Loucy (cell line): ENCODE measurements around the gene MRAS.

ENCODE experiments used
- H2AFZ ChIP-seq: fragments of 200-600 bp; sonication (generic); 2 replicates; pipeline ENCODE4 v1.6.0; 2016; ENCODE audit warnings: antibody characterized with exemption, mild to moderate bottlenecking, low read length, moderate library complexity
- H3F3A ChIP-seq: fragments of 200-600 bp; 2 replicates; pipeline ENCODE4 v1.6.0; 2016; ENCODE audit warnings: antibody characterized with exemption, low read depth, mild to moderate bottlenecking
- H3K27me3 ChIP-seq: fragments of 200-600 bp; sonication (generic); 2 replicates; pipeline ENCODE4 v1.6.1; 2014; ENCODE audit warnings: low read length, mild to moderate bottlenecking; ENCODE audit not compliant: insufficient read depth, poor library complexity, severe bottlenecking
- H3K36me3 ChIP-seq: fragments of 200-600 bp; sonication (generic); 2 replicates; pipeline ENCODE4 v1.6.1; 2016; ENCODE audit warnings: low read length; ENCODE audit not compliant: insufficient read depth
- H3K4me1 ChIP-seq: fragments of 200-600 bp; sonication (generic); 2 replicates; pipeline ENCODE4 v1.5.1; 2014; ENCODE audit warnings: low read length, mild to moderate bottlenecking; ENCODE audit not compliant: insufficient read depth, poor library complexity, severe bottlenecking
- H3K4me2 ChIP-seq: fragments of 200-600 bp; sonication (generic); 2 replicates; pipeline ENCODE4 v1.6.0; 2014; ENCODE audit warnings: antibody characterized with exemption, low read length, low read depth, mild to moderate bottlenecking; ENCODE audit not compliant: poor library complexity, severe bottlenecking
- H3K4me3 ChIP-seq: fragments of 200-600 bp; sonication (generic); 2 replicates; pipeline ENCODE4 v1.5.1; 2014; ENCODE audit warnings: low read length, mild to moderate bottlenecking, mixed read lengths; ENCODE audit not compliant: poor library complexity, severe bottlenecking
- H3K79me2 ChIP-seq: fragments of 200-600 bp; sonication (generic); 2 replicates; pipeline ENCODE4 v1.6.1; 2014; ENCODE audit warnings: low read length; ENCODE audit not compliant: insufficient read depth
- H3K9ac ChIP-seq: fragments of 200-600 bp; sonication (generic); 2 replicates; pipeline ENCODE4 v1.6.0; 2014; ENCODE audit warnings: mild to moderate bottlenecking, low read depth, low read length, moderate library complexity; ENCODE audit not compliant: poor library complexity, severe bottlenecking
- H3K9me2 ChIP-seq: fragments of 200-600 bp; sonication (generic); replicated peaks from 2 replicates; pipeline ENCODE4 v1.6.1; 2016; ENCODE audit warnings: low read depth, low read length, mixed read lengths
- H3K9me3 ChIP-seq: fragments of 200-600 bp; sonication (generic); 2 replicates; pipeline ENCODE4 v1.6.1; 2014; ENCODE audit warnings: mild to moderate bottlenecking, antibody characterized with exemption, low read length, low read depth; ENCODE audit not compliant: insufficient read depth
- H4K20me1 ChIP-seq: fragments of 200-600 bp; sonication (generic); 2 replicates; pipeline ENCODE4 v1.6.0; 2014; ENCODE audit warnings: antibody characterized with exemption, low read length, mild to moderate bottlenecking; ENCODE audit not compliant: insufficient read depth, poor library complexity, severe bottlenecking
- EZH2phosphoT487 ChIP-seq: fragments of 200-600 bp; IDR thresholded peaks from 2 replicates; pipeline ENCODE4 v1.6.1; 2018; ENCODE audit warnings: antibody characterized with exemption, mild to moderate bottlenecking, moderate library complexity, borderline replicate concordance
- TF ChIP-seq, protein P1 (sequence below): fragments of 200-600 bp; sonication (generic); conservative IDR thresholded peaks from 2 replicates; pipeline ENCODE4 v1.5.1; 2014; ENCODE audit warnings: mild to moderate bottlenecking, antibody characterized with exemption, low read length

Gene MRAS

DNA sequence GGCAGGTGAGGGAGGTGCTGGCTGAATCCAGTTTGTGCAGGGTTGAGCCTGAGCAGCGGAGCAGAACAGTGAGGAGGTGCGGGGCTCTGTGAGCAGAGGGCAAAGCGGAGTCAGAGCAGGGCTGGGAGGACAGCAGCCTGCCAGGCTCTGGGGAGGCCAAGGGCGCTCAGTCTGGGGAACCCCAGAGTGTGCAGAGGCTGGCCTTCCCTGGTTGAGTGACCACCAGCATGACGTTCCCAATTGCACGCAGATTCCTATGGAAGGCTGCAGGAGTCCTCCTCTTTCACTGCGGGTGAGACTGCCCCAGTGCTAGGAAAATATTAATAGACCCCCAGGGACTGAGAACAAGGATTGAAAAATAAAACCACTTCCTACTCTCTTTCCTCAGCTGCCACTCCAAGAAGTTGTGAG lies 13.2 kb downstream of the MRAS start:
- Histone ChIP-seq H3K79me2 (no peaks in the 10 kb centered on the region), H3K9me2 (no peaks in the 10 kb centered on the region), H3K9ac (no peak overlapping the region), H3K36me3 (no peaks in the 10 kb centered on the region), H3K27me3 (no peaks in the 10 kb centered on the region), H3K4me1 (peaks cover 7% of the 10 kb centered on the region), H3K9me3 (no peaks in the 10 kb centered on the region), H3K4me2 (no peak overlapping the region), H3K4me3 (no peak overlapping the region), H3F3A (no peaks in the 10 kb centered on the region), H4K20me1 (no peaks in the 10 kb centered on the region), H2AFZ (no peak overlapping the region)
- TF ChIP-seq EZH2phosphoT487: no peak
- TF ChIP-seq, protein P1, sequence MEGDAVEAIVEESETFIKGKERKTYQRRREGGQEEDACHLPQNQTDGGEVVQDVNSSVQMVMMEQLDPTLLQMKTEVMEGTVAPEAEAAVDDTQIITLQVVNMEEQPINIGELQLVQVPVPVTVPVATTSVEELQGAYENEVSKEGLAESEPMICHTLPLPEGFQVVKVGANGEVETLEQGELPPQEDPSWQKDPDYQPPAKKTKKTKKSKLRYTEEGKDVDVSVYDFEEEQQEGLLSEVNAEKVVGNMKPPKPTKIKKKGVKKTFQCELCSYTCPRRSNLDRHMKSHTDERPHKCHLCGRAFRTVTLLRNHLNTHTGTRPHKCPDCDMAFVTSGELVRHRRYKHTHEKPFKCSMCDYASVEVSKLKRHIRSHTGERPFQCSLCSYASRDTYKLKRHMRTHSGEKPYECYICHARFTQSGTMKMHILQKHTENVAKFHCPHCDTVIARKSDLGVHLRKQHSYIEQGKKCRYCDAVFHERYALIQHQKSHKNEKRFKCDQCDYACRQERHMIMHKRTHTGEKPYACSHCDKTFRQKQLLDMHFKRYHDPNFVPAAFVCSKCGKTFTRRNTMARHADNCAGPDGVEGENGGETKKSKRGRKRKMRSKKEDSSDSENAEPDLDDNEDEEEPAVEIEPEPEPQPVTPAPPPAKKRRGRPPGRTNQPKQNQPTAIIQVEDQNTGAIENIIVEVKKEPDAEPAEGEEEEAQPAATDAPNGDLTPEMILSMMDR: no peak

DNA sequence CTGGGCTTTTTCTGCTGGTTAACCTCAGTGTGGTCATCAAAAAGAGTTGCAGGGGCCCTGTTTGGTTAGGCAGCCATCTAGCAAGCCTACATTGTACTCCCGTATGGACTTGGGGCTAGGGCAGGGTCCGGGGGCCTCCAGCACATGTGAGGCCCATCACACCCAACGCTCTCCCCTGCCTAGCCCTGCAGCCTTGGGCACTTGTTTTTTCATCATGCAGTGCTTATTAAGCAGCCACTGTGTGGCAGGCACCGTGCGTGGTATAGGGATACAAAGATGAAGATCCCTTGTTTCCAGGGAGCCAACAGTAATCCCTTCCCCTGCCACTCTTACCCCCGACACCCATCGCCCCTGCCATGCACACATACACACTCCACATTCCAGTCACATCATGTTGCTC lies 14.2 kb downstream of the MRAS start:
- H3K9ac ChIP-seq: no peak overlapping the region
- no peaks in the 10 kb centered on the region for H3K36me3 ChIP-seq
- TF ChIP-seq, protein P1: no peak
- TF ChIP-seq EZH2phosphoT487: no peak
- no peaks in the 10 kb centered on the region for H3F3A ChIP-seq
- no peaks in the 10 kb centered on the region for H3K9me2 ChIP-seq
- no peak overlapping the region for H3K4me3 ChIP-seq
- no peaks in the 10 kb centered on the region for H3K79me2 ChIP-seq
- H3K9me3 ChIP-seq: no peaks in the 10 kb centered on the region
- H4K20me1 ChIP-seq: no peaks in the 10 kb centered on the region
- H3K27me3 ChIP-seq: no peaks in the 10 kb centered on the region
- H3K4me2 ChIP-seq: no peak overlapping the region
- H2AFZ ChIP-seq: no peak overlapping the region
- H3K4me1 ChIP-seq: peaks cover 7% of the 10 kb centered on the region

DNA sequence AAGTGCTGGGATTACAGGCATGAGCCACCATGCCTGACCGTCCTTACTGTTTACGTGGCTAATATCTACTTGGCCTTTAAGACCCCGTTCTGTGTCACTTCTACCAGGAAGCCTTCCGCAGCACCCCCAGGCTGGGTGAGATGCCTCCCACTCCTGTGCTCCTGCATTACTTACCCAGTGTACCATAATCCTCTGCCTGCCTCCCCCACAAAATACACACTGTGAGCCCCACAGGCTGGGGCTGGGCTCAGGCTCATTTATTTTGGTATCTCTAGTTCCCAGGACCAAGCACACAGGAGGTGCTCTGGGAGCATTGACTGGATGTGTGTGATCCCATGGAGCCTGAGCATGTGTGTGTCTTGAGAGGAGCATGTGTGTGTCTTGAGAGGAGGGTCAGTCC lies 14.9 kb downstream of the MRAS start:
- no peak overlapping the region for H3K4me2 ChIP-seq
- H3K9me2 ChIP-seq: no peaks in the 10 kb centered on the region
- peaks cover 7% of the 10 kb centered on the region for H3K4me1 ChIP-seq
- TF ChIP-seq, protein P1: no peak
- no peak for TF ChIP-seq EZH2phosphoT487
- H4K20me1 ChIP-seq: no peaks in the 10 kb centered on the region
- no peaks in the 10 kb centered on the region for H3K27me3 ChIP-seq
- no peak overlapping the region for H3K9ac ChIP-seq
- no peak overlapping the region for H2AFZ ChIP-seq
- H3K79me2 ChIP-seq: no peaks in the 10 kb centered on the region
- H3F3A ChIP-seq: no peaks in the 10 kb centered on the region
- no peak overlapping the region for H3K4me3 ChIP-seq
- H3K36me3 ChIP-seq: no peaks in the 10 kb centered on the region
- H3K9me3 ChIP-seq: no peaks in the 10 kb centered on the region
